GM20000 (cell line): ENCODE data around the gene TMEM131.

Source experiments
- DNase-seq: peaks from one replicate; pipeline ENCODE4 v3.0.0; 2012; ENCODE audit warnings: low spot score
- CTCF ChIP-seq: IDR thresholded peaks from 2 replicates; pipeline ENCODE4 v1.5.1; 2012; ENCODE audit warnings: mild to moderate bottlenecking, control low read depth; ENCODE audit errors: extremely low read depth, missing control alignments

TMEM131 gene

GRCh38 chr2:97749581-97749980 is 246.2 kb downstream of the TMEM131 start:
- no peak for TF ChIP-seq CTCF
- no peak for DNase-seq

GRCh38 chr2:97747716-97748115 is 248.0 kb downstream of the TMEM131 start:
- no peak for TF ChIP-seq CTCF
- no peak for DNase-seq

- no peak for TF ChIP-seq CTCF
- DNase-seq: no peak
Observed at GRCh38 chr2:97747285-97747684, 248.5 kb downstream of the TMEM131 start.

GRCh38 chr2:97745474-97746174 is 250.1 kb downstream of the TMEM131 start:
- TF ChIP-seq CTCF: no peak
- DNase-seq: peak; percentile 55

GRCh38 chr2:97743913-97744312 is 251.8 kb downstream of the TMEM131 start:
- DNase-seq: no peak
- TF ChIP-seq CTCF: no peak

GRCh38 chr2:97742381-97742847 is 253.3 kb downstream of the TMEM131 start:
- TF ChIP-seq CTCF: no peak
- no peak for DNase-seq

- DNase-seq: no peak
- TF ChIP-seq CTCF: no peak
Observed at GRCh38 chr2:97741686-97742085, 254.1 kb downstream of the TMEM131 start.
